Epithelial cell of prostate (primary cell): ENCODE measurements around the gene TFEB.
A peak's percentile ranks its signal among the peaks of the same experiment; 100 is the strongest.

Experiments used
- DNase-seq: peaks from one replicate; pipeline ENCODE4 v3.0.0-alpha.2; 2011; ENCODE audit warnings: low read depth, low spot score
- H3K27ac ChIP-seq: fragments of 450-650 bp; 2 replicates; pipeline ENCODE4 v1.5.1; 2017; ENCODE audit warnings: mild to moderate bottlenecking

Gene TFEB

DNA sequence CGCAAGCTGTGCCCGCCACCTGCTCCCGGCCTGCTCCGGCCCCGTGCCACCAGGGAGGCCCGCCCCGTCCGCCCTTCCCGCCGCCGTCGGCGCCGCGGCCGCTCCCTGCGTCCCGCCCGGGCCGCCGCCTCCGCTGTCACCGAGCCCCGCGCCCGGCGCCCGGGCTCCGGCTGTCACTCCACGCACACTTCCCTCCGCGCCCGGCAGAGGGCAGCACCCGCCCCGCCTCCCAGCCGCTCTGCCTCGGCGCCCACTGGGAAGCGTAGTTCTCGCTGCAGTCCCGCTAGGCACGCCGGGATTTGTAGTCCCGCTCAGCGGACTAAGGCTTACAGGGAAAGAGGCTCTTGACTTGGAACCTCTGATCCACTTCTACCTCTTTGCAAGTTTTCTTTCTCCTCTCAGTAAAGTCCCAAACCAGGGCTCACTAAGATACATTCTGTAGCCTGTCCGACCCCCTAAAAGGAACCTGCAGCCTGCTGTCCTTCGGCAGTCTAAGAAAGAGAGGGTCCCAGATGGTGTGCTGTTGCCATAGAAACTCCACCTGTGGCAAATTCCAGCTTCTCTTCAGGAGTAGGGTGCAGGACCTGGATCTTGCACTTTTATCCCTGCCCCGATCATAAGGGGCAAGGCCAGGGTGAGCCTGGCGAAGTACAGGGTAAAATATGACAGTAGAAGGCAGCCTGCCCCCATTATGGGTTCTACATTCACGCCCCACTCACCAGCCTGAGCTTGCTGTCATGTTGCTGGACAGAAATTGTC lies at the start of gene TFEB:
TSS of gene TFEB (minus strand) at position 182 of the 759 bp plus-strand sequence. CDS start 44,395 bp downstream, outside the sequence.
- no peak for DNase-seq
- H3K27ac ChIP-seq = peak within 1 kb of the TSS; percentile 79

DNA sequence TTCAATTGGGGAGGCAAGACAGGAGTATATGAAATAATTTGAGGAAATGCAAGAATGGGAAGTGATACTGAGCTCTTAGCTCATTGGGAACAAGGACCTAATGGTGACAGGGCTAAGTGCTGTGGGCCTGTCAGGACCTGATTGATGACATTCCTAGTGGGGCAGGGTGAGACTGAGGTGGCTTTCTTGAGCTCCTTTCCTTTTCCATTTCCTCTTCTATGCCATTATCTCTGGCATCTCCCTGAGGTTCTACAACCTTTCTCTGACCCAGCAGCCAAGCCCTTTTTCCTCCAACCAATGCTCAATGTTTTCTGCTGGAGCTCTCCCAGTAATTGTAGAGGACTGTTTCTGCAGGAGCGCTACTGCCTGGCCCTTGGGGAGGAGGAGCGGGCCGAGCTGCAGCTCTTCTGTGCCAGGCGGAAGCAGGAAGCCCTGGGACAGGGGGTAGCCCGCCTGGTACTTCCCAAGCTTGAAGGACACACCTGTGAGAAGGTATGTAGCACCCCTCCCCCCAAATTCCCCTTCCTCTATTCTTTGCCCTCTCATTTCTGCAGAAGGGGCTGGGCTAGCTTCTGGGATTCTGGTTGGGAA lies 49.3 kb upstream of the TFEB start:
- peak overlapping the region; percentile 68 for H3K27ac ChIP-seq
- no peak for DNase-seq

DNA sequence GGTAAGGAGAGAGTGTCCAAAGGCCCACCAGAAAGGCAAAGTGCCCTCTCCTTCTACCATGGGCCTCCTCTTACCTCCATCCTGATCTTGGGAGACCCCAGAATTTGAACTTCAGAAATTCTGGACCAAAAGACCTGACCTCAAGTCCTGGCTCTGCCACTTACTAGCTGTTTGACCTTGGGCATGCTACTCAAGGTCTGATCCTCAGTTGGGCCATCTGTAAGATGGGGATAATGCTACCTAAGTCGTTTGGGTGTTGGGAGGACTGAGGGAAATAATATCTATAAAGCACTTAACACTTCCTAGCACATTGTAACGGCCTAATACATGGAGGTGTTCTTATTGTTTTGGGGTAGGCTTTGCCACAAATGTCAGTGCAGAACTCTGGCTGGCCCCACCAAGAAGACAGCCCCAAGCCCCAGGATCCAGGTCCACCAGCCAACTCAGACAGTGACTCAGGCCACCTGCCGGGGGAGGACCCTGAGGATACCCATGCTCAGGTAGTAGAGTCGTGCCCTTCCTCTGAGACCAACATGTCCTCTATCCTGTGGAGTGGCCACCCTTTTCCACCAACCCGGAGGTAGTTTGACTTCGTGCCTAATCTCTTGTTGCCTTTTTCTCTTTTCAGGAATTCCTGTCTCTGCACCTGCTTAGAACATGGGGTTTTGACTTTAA lies 47.8 kb upstream of the TFEB start:
- DNase-seq = no peak
- peak overlapping the region; percentile 68 for H3K27ac ChIP-seq

DNA sequence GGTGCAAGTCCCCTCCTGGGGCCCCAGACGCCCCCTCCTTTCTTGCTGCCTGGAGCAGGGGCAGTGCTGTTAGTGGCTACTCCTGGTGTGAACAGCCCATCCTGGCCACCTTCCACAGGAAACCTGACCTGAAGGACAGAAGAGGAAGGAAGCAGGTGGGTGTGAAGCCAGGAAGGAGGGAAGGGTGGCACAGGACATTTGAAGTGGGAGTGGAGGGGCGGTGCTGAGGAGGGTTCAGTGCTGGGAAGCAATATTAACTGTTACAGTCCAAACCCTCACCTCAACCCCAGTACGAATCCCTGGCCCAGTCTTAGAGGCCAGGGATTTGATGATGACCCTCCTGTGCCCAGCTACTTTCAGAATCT lies 45.9 kb upstream of the TFEB start:
- DNase-seq = no peak
- H3K27ac ChIP-seq = peak overlapping the region; percentile 31

DNA sequence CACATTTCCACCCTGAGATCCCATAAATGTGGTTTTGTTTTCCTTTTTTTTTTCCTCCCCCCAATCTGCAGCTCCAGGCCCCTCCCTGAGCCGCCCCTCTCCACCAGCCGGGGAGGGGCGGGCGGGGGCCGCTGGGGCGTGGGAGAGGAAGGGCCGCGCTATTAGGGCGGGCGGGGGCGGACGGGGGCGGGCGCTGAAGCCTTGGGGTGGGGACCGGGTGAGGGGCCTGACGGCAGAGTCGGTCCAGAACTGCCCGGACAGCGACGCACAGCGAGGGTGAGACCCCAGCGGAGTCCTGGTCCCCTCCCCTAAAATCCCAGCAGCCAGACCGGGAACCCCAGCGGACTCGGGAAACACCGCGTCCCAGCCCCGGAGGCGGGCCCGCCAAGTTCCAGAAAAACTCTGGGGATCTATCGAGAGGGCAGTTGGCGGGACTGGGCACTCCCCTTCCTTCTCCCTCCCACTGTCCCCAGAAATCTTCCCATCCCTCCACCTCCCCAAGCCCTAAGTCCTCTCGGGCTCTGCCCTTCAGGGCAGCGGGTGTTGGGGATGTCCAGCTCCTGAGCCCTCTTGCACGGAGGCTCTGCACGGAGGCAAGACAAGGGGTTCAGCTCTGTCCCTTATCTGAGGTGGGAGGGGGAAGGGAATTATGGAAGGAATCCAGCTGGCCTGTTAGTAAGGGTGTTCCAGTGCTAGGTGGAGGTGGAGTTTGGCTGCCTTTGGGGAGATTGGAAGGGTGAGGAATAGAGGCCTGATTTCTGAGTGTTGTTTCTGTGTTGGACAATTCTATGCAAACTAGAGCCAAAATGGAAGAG lies 45.4 kb upstream of the TFEB start, which contains the start of gene PRICKLE4:
TSS of gene PRICKLE4 (plus strand) at position 232 of the 815 bp plus-strand sequence. CDS start 2,692 bp downstream, outside the sequence.
- no peak for DNase-seq
- H3K27ac ChIP-seq = peak within 1 kb of the TSS; percentile 31

DNA sequence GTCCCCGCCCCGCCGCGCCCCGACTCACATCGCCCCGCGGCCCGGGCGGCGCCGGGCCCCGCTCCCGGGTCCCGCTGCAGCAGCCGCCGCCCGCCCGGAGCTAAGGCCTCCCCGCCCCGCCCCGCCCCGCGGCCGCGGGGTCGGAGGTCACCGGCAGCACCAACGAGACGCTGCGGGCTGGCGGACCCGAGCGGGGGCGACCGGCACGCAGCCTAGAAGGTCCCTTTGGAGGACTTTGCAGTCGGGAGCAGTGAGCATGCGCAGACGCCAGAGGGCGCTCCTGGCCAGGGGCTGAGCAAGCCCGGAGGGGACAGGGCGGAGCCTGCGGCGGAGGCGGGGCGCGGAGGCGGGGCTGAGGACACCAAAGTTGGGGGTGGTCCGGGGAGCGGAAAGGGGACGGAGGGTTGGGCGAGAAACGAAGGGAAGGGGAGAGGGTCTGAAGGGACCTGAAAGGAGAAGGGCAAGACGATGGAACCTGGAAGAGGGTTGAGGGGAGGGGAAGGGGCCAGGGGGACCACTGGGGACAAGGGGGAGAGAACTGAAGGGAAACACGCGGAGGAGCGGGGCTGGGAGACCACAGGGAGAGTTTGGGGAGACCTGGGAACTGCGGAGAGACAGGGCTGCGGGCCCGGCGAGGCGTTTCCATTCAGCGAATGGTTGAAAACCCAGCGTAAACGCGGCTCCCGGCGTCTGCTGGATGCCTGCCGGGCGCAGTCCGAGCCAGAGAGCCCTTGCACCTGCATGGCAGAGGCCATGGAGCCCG lies 44.6 kb upstream of the TFEB start, which contains the start of gene FRS3:
TSS of gene FRS3 (minus strand) at position 113 of the 763 bp plus-strand sequence. CDS start 2,913 bp downstream, outside the sequence.
- no peak for DNase-seq
- peak within 1 kb of the TSS; percentile 31 for H3K27ac ChIP-seq

DNA sequence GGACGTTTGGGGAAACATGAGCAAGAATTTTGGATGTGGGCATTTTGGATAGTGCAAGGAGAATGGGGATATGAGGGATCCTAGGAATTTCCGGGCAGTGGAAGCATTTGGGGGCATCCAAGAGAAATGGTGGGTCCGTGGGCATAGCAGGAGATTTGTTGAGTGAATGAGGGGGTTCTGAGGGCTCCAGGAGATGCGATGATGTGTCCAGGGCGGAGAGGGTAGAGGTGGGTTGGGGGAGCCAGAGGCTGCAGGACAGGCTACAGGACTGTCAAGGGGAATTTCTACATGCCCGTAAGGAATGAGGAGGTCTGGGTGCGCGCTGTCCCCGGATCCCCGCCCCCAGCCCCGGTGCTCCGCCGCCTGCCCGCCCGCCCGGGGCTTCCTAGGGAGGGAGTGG lies 43.9 kb upstream of the TFEB start:
- no peak for DNase-seq
- H3K27ac ChIP-seq = no peak overlapping the region

DNA sequence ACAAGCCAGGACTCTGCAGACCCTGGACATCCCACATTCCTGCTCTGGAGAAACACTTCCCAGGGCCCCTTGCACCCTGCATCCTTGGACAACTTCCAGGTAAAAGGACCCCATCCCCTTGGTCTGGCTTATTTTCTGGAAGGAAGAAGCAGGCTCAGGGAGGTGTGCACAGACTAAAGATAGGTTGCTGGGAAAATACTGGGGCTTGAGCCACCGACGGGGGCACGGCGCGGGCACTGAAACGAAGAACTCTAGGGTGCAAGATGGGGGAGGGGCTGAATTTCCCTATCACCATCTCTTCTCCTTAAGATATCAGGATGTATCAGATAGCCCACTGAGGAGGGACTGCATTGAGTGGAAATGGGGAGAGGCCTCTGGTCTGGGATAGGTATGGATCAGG lies 43.5 kb upstream of the TFEB start:
- H3K27ac ChIP-seq = no peak overlapping the region
- no peak for DNase-seq

DNA sequence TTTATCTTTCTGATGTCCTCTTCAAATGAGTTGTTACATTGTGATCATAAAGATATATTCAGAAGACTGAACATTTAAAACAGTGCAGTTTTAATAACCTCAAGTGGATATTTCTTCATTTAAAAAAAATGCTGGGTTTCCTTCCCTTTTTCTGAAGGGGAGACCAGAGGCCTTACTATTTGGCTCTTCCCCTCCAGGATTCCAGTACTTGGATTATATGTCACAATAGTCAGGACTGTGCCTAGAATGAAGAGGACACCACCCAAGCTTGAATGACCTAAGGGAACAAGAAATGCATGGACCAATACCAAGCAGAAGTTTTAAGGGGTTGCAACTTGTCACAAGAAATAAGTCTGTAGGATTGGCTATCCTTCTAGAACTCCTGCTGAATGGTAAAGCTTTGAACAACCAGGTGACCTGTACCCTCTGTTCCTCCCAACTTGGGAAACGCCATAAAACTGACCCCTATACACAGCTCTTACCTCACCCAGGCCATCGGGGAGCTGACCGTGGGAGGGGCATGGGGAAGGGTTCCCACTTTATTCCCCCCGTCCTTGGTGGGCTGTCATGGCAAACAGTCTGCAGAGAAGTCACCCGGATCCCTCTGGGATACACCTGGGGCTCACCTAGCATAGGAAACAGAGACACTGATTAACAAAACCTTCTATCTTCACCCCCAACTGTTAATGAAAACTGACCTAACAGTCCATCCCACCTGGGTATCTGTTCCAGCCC lies 42.3 kb upstream of the TFEB start:
- no peak for DNase-seq
- H3K27ac ChIP-seq = no peak overlapping the region

DNA sequence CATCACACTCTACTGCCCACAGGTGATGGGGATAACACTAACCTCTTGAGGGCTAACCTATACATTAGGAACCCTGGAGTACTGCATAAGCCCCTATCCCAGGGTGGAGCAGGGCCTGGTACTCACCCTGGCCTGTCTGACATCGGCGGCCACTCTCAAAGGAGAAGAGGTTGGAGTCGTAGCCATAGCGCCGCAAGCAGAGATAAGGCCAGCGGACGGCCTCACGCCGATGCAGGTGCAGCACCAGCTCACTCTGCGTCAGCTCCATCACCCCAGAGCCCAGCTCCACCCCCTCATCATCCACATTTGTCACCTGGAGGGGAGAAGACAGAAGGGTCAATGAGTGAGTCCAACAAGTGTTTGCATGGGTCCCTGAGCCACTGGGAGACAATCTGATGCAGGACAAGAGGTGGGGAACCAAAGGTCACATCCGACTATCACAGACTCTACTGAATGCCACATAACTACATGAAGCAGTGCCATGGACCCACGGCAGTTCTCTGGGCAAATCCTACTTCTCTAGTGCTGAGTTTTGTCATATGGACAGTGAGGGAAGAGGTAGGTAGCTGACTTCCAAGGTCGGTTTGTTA lies 40.0 kb upstream of the TFEB start:
- DNase-seq = no peak
- H3K27ac ChIP-seq = no peak overlapping the region

DNA sequence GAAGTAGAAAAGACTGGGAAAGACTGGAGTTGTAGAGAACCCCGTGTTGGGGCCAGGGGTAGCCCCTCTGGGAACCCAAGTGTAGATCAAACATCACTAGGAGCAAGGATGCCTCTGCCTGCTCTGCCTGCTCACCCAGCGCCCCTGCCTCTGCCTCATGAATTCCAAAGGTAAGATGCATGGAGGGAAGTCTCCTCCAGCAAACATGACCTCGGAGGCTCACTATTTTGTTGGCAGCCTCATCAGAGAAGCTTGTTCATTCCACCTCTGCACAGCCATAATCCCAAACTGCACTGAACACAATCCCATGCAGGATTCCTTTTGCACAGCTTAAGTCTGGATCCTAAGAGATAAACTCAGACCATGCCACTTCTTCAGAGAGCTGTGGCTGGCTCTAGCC lies 39.4 kb upstream of the TFEB start:
- no peak for DNase-seq
- no peak overlapping the region for H3K27ac ChIP-seq

DNA sequence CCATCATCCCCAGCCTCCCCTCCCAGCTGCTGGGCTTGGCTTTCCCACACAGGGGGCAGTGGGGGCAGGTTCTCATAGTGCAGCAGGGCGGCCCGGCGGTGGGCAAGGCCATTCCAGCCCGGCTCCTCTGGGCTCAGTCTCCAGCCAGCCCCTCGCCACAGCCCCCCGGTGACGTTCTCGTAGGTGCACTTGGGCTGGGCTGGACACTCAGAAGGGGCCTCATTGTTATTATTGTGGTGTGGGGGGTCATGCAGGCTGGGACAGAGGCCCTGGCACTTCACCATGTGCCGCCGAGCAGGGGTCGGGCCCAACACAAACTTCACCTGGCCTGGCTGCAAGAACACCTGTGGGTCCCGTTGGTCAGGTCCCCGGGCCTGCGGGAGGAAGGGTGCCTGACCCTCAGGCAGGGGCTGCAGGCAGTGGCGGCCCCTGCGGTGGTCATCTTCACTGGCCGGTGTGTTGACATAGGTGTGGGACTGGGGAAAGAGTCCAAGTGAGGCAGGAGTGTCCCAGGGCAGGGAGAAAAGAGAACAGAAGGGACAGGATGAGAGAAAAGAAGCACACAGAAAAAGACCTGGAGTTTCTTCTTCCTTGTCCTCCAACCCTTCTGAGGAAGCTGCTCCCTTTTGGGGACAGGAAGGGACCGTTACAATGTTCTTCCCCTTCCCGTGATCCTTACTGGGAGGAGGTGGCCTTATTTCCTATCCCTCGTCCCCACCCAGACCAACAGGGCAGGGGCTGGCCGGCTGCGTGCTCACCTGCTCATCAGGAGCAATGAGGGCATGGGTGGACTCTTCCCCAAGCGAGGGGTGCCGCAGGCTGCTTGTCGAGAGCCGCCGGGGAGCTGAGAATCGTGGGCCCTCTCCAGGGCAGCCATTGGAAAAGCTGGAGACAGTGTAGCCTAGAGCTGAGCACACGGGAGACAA lies 35.9 kb upstream of the TFEB start:
- no peak overlapping the region for H3K27ac ChIP-seq
- DNase-seq = no peak

DNA sequence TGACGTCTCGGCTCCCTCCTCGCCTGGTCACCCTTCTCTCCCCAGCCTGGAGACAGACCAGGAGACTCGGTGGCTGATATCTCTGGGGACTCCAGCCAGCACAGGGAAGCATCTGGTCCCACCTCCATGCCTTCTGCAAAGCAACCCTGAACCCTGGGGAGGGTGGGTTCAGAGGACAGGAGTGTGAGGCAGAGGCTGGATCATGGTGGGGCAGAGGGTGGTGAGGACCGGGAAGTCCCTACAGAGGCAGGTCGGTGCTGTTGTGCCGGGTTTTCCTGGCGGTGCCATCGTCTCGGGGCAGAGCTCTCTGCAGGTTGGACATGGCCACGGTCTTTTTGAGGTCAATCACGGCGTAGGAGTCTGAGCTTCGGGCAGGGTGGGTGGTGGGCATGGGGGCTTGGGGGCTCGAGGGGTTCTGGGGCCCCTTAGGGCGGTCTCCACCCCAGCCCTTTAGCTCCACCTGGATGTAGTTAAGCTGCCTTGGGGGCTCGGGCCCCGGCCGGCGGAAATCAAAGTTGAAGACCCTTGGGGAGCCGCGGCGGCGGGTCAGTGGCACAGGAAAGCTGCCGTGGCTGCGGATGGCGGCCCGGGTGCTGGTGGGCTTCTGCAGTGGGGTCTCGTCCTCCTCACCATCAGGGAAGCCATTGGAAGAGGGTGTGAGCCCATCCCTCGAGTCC lies 35.1 kb upstream of the TFEB start:
- H3K27ac ChIP-seq = no peak overlapping the region

DNA sequence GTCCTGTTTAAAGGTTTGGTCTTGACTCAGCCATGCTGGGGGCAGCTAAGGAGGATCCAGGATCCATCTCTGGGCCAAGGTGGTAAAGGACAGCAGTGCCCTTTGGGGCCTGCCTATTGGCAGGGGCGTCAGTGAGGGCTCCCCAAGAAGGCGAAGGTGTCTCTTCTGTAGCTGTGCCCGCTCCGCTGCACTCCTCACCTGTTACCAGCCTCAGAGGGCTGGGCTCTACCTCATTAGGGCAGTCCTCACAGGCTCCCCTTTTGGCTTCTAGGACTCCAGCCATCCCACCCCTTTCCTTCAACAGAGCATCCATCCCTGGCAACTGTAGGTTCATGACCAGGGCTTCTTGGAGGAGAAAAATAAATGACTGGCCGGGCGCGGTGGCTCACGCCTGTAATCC lies 34.0 kb upstream of the TFEB start:
- H3K27ac ChIP-seq = peak overlapping the region; percentile 20
- DNase-seq = no peak

More for the DNA sequence above, 35.1 kb upstream of the TFEB start:
- DNase-seq = no peak

DNA sequence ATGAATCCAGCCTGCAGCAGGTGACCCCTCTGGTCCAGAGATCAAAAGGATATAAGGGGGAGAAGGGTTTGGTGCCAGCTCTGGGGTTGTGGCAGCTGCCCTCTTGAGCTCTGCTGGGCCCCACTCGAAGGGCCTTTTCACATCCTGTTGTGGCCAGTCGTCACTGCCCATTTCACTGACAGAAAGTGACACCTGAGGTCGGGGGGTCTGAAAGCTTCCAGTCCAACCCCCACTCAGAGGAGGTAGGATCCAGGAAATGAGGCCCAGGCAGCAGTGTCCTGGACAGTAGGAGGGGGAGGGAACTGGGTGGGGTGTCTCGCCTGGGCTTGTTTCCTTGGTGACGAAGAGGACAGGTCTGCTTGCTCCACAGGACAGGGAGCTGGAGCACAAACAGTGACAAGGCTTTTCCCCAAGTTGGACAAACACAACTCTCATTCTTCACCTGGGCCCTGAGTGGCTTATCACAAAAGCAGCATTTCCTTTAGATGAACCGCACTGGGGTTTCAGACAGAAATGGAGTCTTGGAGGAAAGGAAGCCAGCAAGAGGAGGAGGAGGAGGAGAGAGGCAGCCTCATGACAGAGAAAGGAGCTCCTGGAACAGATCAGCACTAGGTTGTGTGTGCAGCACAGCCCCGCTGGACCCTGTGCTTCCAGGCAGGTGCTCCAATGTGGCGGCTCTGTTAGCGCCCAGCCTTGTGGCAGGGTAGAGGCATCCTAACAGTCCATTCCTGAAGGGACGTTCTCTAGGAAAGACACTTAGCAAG lies 33.3 kb upstream of the TFEB start:
- DNase-seq = no peak
- H3K27ac ChIP-seq = peak overlapping the region; percentile 20

DNA sequence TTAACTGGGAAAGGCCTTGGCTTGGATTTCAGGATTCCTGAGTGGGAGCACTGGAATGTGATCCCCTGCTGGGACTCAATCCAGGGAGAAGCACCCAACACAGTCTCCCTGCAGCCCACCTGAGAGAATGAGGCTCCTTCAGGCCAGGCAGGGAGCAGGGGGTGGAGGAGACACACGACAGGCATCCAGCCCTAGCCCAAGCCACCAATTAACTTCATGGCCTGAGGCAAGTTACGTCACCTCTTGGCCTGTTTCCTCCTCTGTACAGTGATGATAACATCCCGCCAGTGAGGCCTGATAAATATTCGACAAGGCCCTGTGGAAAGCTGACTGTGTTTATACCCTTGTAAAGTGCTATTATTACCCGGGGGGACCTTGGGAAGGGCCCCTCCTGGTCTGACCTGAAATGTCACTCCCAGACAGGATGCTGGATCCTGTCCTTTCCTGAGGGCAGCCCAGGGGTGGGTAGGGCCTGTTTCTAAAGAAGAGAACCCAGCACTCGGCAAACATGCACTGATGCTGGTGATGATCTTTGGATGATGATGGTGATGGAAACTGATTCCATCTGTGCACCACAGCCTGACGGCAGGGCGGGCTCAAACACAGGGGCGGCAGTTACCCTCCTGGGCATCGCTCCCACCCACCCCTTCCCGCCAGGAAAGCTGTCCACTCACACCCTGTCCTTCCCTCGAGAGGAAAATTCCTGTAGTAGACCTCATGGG lies 31.9 kb upstream of the TFEB start:
- no peak overlapping the region for H3K27ac ChIP-seq
- no peak for DNase-seq
